ENCODE data around the gene HPCA. TPM values are rescaled to one million over a fixed set of nuclear protein-coding genes. Genes with fewer than 3 reads are reported as not detected.

Gene HPCA
- total and polyA plus RNA-seq, 2 of the 4 experiments (the other 2 are of a cell fraction), result 0.22 TPM; not detected in 1

DNA sequence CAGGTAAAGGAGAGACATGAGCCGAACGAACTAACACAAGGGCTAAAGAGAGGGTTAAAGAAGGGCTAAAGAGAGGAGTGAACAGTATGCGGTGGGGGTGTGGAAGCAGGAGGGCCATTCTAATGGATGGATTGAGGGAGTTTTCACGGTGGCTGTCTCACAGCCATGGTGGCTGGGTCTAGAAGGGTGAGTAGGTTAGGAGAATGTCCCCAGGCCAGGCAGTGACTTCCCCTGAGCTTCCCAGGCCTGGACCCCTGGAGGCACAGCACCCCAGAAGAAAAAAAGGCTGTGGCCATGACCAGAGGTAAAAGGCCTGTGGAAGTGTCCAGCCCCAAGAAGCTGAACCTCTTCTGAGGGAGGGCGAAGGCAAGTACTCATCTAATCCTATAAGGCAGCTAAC lies 19.1 kb upstream of the HPCA start:
- no peak overlapping the region for H3K23ac ChIP-seq (ENCODE audit: low read depth, low read length)
- H4K91ac ChIP-seq (ENCODE audit: insufficient read depth, low read depth, low read length), result no peak overlapping the region
- no peak overlapping the region for H2BK120ac ChIP-seq (ENCODE audit: low read depth, low read length)
- ChIA-PET CTCF (interaction anchor here (0.6 kb wide), 1 partner anchor 316 kb away, joined by 3 read pairs; no protein-coding TSS in a partner anchor), POLR2A (ENCODE audit: unreplicated experiment) (no interaction called here)
- intact Hi-C loops (cut with micrococcal nuclease), result no loop called here
- dilution Hi-C loops (cut with HindIII; ENCODE audit: low sequenced_read_pairs, unreplicated experiment), result no loop called here
- H3K27me3 ChIP-seq (ENCODE audit: control insufficient read depth, insufficient read depth, low read length), result peaks cover 14% of the 10 kb centered on the region
- H3K14ac ChIP-seq (replicated peaks; ENCODE audit: low read depth, low read length), result no peak overlapping the region
- no peak overlapping the region for H4K8ac ChIP-seq (ENCODE audit: low read depth in 2 of 2, low read length in 2 of 2)
- no peak overlapping the region for H3K4me3 ChIP-seq (ENCODE audit: insufficient read depth, low read depth, low read length)
- no peak overlapping the region for H2BK5ac ChIP-seq (ENCODE audit: low read depth, low read length, poor library complexity, severe bottlenecking)
- no peak overlapping the region for H3K4me2 ChIP-seq (ENCODE audit: low read depth, low read length)
- H4K5ac ChIP-seq (ENCODE audit: low read depth, low read length), result no peak overlapping the region
- in situ Hi-C loops (cut with MboI; ENCODE audit: low sequenced_read_pairs), result no loop called here
- H3K4me1 ChIP-seq (ENCODE audit: control insufficient read depth, insufficient read depth, low read length), result peaks cover 4% of the 10 kb centered on the region; the same call in 1 of the 2 replicates
- no peak overlapping the region for H2BK15ac ChIP-seq (ENCODE audit: low read depth, low read length)
- H3K36me3 ChIP-seq (ENCODE audit: control insufficient read depth, insufficient read depth, low read length), result peaks cover 13% of the 10 kb centered on the region; the same call in 1 of the 2 replicates
- 50% methylated on average over 1 of the region's 5 CpGs; no CpG with 5 or more reads in 1 of the 2 experiments for WGBS, 2 experiments (ENCODE audit: extremely low coverage in 2 of 2, insufficient read length in 1 of 2)
- DNase-seq (no peak), ATAC-seq (ENCODE audit: low read depth) (no peak)
- H3K9me3 ChIP-seq (ENCODE audit: control insufficient read depth, insufficient read depth, low read length), result no peaks in the 10 kb centered on the region
- no peak overlapping the region for H2AFZ ChIP-seq (replicated peaks; ENCODE audit: low read length, poor library complexity)
- peaks cover 5% of the 10 kb centered on the region; the same call in 1 of the 2 replicates for H3K9me1 ChIP-seq (ENCODE audit: insufficient read depth, low read length)
- H4K20me1 ChIP-seq (ENCODE audit: insufficient read depth, low read length), result peaks cover 7% of the 10 kb centered on the region
- H2BK20ac ChIP-seq (ENCODE audit: low read depth, low read length), result no peak overlapping the region
- no peak overlapping the region for H3K18ac ChIP-seq (ENCODE audit: low read depth, low read length)
- no peak for TF ChIP-seq SMC3 (IDR thresholded peaks at IDR 0.05; ENCODE audit: low read depth, low read length)
- TF ChIP-seq CHD1 (IDR thresholded peaks at IDR 0.05; ENCODE audit: low read depth, low read length), result no peak
- TF ChIP-seq RAD21 (IDR thresholded peaks at IDR 0.05; ENCODE audit: low read length), result no peak
- no peak for TF ChIP-seq FOS (IDR thresholded peaks at IDR 0.05; ENCODE audit: low read depth, low read length)
- no peak for TF ChIP-seq MXI1 (IDR thresholded peaks at IDR 0.05; ENCODE audit: borderline replicate concordance, low read depth, low read length)
- TF ChIP-seq RCOR1 (IDR thresholded peaks at IDR 0.05; ENCODE audit: insufficient replicate concordance, low read length), result no peak
- no peak for TF ChIP-seq NFE2L2 (IDR thresholded peaks at IDR 0.05; ENCODE audit: low read depth, low read length)
- no peak for TF ChIP-seq USF2 (IDR thresholded peaks at IDR 0.05; ENCODE audit: low read depth, low read length)
- TF ChIP-seq RFX5 (IDR thresholded peaks at IDR 0.05; ENCODE audit: low read depth, low read length), result no peak
- TF ChIP-seq, protein P1, sequence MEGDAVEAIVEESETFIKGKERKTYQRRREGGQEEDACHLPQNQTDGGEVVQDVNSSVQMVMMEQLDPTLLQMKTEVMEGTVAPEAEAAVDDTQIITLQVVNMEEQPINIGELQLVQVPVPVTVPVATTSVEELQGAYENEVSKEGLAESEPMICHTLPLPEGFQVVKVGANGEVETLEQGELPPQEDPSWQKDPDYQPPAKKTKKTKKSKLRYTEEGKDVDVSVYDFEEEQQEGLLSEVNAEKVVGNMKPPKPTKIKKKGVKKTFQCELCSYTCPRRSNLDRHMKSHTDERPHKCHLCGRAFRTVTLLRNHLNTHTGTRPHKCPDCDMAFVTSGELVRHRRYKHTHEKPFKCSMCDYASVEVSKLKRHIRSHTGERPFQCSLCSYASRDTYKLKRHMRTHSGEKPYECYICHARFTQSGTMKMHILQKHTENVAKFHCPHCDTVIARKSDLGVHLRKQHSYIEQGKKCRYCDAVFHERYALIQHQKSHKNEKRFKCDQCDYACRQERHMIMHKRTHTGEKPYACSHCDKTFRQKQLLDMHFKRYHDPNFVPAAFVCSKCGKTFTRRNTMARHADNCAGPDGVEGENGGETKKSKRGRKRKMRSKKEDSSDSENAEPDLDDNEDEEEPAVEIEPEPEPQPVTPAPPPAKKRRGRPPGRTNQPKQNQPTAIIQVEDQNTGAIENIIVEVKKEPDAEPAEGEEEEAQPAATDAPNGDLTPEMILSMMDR (conservative IDR thresholded peaks at IDR 0.05; ENCODE audit: low read depth, low read length), result no peak
- no peak for TF ChIP-seq BHLHE40 (IDR thresholded peaks at IDR 0.05; ENCODE audit: low read depth, low read length)
- no peak for TF ChIP-seq MAZ (IDR thresholded peaks at IDR 0.05; ENCODE audit: borderline replicate concordance, low read depth, low read length)
- no peak for TF ChIP-seq MAFK (IDR thresholded peaks at IDR 0.05; ENCODE audit: low read depth, low read length)
- TF ChIP-seq CEBPB (IDR thresholded peaks at IDR 0.05; ENCODE audit: low read depth, low read length), result no peak
- no peak for TF ChIP-seq POLR2A (IDR thresholded peaks at IDR 0.05; ENCODE audit: low read depth, low read length)
- TF ChIP-seq ELK1 (IDR thresholded peaks at IDR 0.05; ENCODE audit: borderline replicate concordance, low read depth, low read length), result no peak
- H2AK9ac ChIP-seq (replicated peaks; ENCODE audit: low read depth, low read length, poor library complexity), result no peak overlapping the region
- H3K56ac ChIP-seq (ENCODE audit: extremely low read depth, insufficient read depth, low read length), result no peak overlapping the region
- H3K4ac ChIP-seq (ENCODE audit: low read depth, low read length), result no peak overlapping the region
- H3K9ac ChIP-seq (ENCODE audit: low read depth, low read length), result no peak overlapping the region
- no peaks in the 10 kb centered on the region for H3K79me1 ChIP-seq (ENCODE audit: low read depth in 1 of 2, low read length in 2 of 2)
- BruUV-seq (replicated peaks), result no TSS peak
- H3K27ac ChIP-seq (ENCODE audit: insufficient read depth, low read length), result no peak overlapping the region
- no peak overlapping the region for H2AK5ac ChIP-seq (ENCODE audit: low read depth, low read length)

Data from IMR-90 (cell line).